ENCODE results near the gene SDF2.
A peak's percentile ranks its signal among the peaks of the same experiment; 100 is the strongest.

SDF2 gene
- total RNA-seq = 20.7 to 32.6 (median 28.4) reads per million in 17 experiments

GRCh38 chr17:28661635-28662526 is at the start of gene SDF2, which contains the start of gene SUPT6H:
Gene SDF2 (minus strand): TSS chr17:28661906. CDS start chr17:28661876, 30 bp downstream.
Gene SUPT6H (plus strand): TSS chr17:28662205. CDS start chr17:28673402, 11,197 bp downstream.
- peak; percentile 95 to 97 (median 96) for DNase-seq

GRCh38 chr17:28710861-28711722 is 49.4 kb upstream of the SDF2 start:
- DNase-seq = peak; percentile 86 to 94 (median 92)

- no peak for DNase-seq
Measured at GRCh38 chr17:28707339-28707720, 45.6 kb upstream of the SDF2 start.

- no peak for DNase-seq
Measured at GRCh38 chr17:28706471-28707338, 45.0 kb upstream of the SDF2 start.

- no peak for DNase-seq
Measured at GRCh38 chr17:28705728-28706334, 44.1 kb upstream of the SDF2 start.

GRCh38 chr17:28705074-28705659 is 43.5 kb upstream of the SDF2 start:
- no peak for DNase-seq

GRCh38 chr17:28704219-28704858 is 42.6 kb upstream of the SDF2 start:
- DNase-seq = no peak

GRCh38 chr17:28703552-28704218 is 42.0 kb upstream of the SDF2 start:
- no peak for DNase-seq

GRCh38 chr17:28702752-28703150 is 41.0 kb upstream of the SDF2 start:
- DNase-seq = no peak

GRCh38 chr17:28702026-28702751 is 40.5 kb upstream of the SDF2 start:
- no peak for DNase-seq

- no peak for DNase-seq
Measured at GRCh38 chr17:28700830-28701492, 39.3 kb upstream of the SDF2 start.

- no peak for DNase-seq
Measured at GRCh38 chr17:28700278-28700677, 38.6 kb upstream of the SDF2 start.

- no peak for DNase-seq
Measured at GRCh38 chr17:28698253-28698941, 36.7 kb upstream of the SDF2 start.

- no peak for DNase-seq
Measured at GRCh38 chr17:28693869-28694268, 32.2 kb upstream of the SDF2 start.

- no peak for DNase-seq
Measured at GRCh38 chr17:28689011-28689410, 27.3 kb upstream of the SDF2 start.

- DNase-seq = no peak
Measured at GRCh38 chr17:28688481-28688880, 26.8 kb upstream of the SDF2 start.

- DNase-seq = no peak
Measured at GRCh38 chr17:28686296-28686695, 24.6 kb upstream of the SDF2 start.

GRCh38 chr17:28685366-28685765 is 23.7 kb upstream of the SDF2 start:
- no peak for DNase-seq
